ENCODE results near the gene COX5B.

Gene COX5B

DNA sequence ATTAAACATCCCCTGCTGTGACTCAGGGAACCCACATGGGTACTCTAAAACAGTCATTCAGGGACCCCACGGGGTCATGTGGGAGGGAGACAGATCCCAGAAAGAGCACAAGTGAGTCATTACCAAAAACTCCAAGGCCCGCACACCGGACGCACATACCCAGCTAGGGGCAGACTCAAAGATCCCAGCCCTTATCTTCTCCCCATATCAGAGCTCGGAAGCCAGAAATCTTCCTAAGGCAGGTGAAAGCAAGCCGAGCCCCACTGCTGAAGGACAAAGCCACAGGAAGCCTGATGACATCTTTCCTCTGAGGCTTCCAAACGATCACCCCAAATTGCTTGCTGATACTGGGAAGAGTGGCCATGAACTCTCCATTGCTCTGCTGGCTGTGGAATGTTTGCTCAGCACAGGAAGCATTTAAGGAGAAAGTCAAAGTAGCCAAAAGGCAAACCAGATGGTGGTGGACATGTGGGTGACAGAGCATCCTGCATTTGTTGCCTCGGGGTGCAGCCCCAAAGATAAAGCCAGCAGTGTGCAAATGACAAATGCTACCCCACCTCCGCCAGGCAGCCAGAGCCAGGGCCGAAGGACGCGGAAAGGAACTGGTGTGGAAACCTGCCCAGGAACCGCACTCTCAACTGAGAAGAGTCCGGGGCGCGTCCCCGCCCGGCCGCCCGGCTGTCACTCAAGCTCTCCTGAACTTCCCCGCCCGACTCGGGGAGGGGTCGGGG, 17.2 kb downstream of the COX5B start:
- POLR2A ChIA-PET (ENCODE audit: low non-redundant PET) = interaction anchor here (1.8 kb wide), 1 partner anchor 17 kb away, joined by 8 read pairs; the partner anchor contains the start of gene COX5B
- peak overlapping the region; percentile 95 for H3K27ac ChIP-seq
- CTCF ChIA-PET = interaction anchor here (1.1 kb wide), 1 partner anchor 72 kb away, joined by 3 read pairs; no protein-coding TSS in a partner anchor
- DNase-seq (ENCODE audit: low spot score) = peak; percentile 82
- TF ChIP-seq, protein P1, sequence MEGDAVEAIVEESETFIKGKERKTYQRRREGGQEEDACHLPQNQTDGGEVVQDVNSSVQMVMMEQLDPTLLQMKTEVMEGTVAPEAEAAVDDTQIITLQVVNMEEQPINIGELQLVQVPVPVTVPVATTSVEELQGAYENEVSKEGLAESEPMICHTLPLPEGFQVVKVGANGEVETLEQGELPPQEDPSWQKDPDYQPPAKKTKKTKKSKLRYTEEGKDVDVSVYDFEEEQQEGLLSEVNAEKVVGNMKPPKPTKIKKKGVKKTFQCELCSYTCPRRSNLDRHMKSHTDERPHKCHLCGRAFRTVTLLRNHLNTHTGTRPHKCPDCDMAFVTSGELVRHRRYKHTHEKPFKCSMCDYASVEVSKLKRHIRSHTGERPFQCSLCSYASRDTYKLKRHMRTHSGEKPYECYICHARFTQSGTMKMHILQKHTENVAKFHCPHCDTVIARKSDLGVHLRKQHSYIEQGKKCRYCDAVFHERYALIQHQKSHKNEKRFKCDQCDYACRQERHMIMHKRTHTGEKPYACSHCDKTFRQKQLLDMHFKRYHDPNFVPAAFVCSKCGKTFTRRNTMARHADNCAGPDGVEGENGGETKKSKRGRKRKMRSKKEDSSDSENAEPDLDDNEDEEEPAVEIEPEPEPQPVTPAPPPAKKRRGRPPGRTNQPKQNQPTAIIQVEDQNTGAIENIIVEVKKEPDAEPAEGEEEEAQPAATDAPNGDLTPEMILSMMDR (conservative IDR thresholded peaks at IDR 0.05; ENCODE audit: low read depth) = no peak

DNA sequence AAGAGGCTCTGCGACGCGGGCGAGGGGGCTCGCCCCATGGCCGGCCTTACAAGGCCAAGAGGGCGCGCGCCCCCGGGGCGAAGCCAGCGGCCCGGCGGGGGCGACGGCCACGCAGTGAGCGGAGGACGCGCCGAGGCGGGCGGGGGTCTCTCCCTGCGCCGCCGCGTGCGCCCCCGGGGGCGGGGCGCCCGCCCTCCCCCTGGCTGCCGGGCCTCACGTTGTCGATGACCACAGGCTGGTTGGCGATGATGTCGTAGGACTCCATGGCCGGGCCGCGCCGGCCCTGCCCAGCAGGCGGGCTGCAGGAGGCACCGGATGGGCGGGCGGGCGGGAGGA, 17.7 kb downstream of the COX5B start:
- POLR2A ChIA-PET (ENCODE audit: low non-redundant PET) = interaction anchor here (1.3 to 1.8 kb wide), 2 partner anchors 18 kb away, joined by 8 to 10 read pairs; partner anchors contain the start of gene COX5B
- H3K27ac ChIP-seq = peak overlapping the region; percentile 95
- CTCF ChIA-PET = interaction anchor here (0.6 to 1.5 kb wide), 4 partner anchors 28 to 1158 kb away, joined by 3 to 10 read pairs (median 5); no protein-coding TSS in a partner anchor
- DNase-seq (ENCODE audit: low spot score) = no peak
- TF ChIP-seq, protein P1 (conservative IDR thresholded peaks at IDR 0.05; ENCODE audit: low read depth) = no peak

DNA sequence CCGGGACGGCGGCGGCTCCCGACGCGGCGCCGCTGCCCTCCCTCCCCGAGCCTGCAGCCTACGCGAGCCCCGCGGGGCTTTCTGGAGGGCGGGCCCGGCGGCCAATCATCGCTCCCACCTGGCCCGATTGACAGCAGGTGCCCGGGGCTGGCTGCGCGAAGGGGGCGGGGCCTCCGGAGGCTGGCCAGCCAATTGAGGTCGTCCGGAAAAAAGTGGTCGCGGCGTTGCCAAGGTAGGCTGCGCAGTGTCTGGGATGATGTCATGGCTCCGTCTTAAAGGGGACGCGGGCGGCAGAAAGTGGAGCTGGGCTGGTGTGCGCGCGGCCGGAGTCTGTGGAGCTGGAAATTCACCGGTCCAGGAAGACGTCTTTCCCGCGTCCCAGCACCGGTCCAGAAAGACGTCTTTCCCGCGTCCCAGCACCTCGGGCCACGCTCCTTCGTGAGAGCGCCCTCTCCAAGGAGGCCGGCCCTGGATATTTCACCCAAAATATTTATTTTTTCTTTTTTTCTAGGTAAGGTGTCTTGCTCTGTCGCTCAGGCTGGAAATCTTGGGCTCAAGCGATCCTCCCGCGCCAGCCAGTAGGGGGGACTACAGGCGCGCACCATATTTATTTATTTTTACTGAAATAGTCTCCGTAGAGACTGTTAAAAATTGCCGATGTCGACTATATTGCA, 18.2 kb downstream of the COX5B start, which contains the start of gene ACTR1B:
Gene ACTR1B (minus strand): TSS at position 83 of the 674 bp plus-strand sequence. CDS start 154 bp downstream, outside the sequence.
- peak; percentile 97 for DNase-seq (ENCODE audit: low spot score)
- peak within 1 kb of the TSS; percentile 95 for H3K27ac ChIP-seq
- POLR2A ChIA-PET (ENCODE audit: low non-redundant PET) = interaction anchor here (1.3 kb wide), 1 partner anchor 19 kb away, joined by 10 read pairs; the partner anchor contains the start of gene COX5B
- CTCF ChIA-PET = interaction anchor here (0.6 to 1.5 kb wide), 4 partner anchors 27 to 1158 kb away, joined by 3 to 10 read pairs (median 5); no protein-coding TSS in a partner anchor
- TF ChIP-seq, protein P1 (conservative IDR thresholded peaks at IDR 0.05; ENCODE audit: low read depth) = peak; percentile 72

DNA sequence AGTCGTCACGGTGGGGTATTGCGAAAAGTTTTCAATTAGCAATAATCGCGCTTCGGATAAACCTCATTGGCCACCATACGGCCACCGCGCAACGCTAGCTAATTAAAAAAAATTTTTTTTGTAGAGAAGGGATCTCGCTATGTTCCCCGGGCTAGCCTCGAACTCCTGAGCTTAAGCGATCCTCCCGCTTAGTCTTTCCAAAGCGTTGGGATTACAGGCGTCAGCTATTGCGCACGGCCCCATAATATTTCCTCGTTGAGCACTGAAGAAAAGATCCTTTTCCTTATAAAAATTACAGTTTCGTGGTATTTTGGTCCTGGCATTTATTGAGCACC, 18.7 kb downstream of the COX5B start:
- ChIA-PET CTCF (interaction anchor here (0.6 to 1.5 kb wide), 4 partner anchors 18 to 793 kb away, joined by 3 to 11 read pairs (median 8); no protein-coding TSS in a partner anchor), POLR2A (ENCODE audit: low non-redundant PET) (interaction anchor here (0.5 to 1.3 kb wide), 2 partner anchors 11 to 19 kb away, joined by 4 to 10 read pairs; partner anchors contain the start of gene COX5B)
- no peak for DNase-seq (ENCODE audit: low spot score)
- peak overlapping the region; percentile 95 for H3K27ac ChIP-seq
- TF ChIP-seq, protein P1 (conservative IDR thresholded peaks at IDR 0.05; ENCODE audit: low read depth) = peak; percentile 34; the same call in 1 of the 2 replicates

DNA sequence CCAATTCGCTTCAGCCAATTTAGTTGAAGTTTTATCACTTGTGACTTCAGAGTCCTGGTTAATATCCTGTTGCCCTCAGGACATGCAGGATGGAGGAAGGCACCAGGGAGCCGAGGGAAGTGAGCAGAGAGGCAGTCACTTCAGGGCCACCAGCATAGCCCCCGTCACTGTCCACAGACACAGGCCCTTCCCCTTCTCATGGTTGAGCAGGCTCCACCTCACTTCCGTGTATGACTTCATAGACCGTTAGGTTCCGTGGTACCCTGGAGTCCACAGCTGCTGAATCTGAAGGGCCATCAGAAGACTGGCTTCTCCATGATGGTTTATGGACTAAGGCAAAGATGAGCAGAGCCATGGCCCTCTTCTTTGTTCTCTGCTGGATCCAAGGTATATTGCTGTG, 23.6 kb downstream of the COX5B start, which contains the start of gene C2orf92:
Gene C2orf92 (plus strand): TSS at position 266 of the 400 bp plus-strand sequence. CDS start 76 bp downstream, at position 342.
- TF ChIP-seq, protein P1 (conservative IDR thresholded peaks at IDR 0.05; ENCODE audit: low read depth) = no peak
- DNase-seq (ENCODE audit: low spot score) = no peak
- no peak within 1 kb of the TSS for H3K27ac ChIP-seq
- POLR2A ChIA-PET (ENCODE audit: low non-redundant PET) = interaction anchor here (0.6 kb wide), 1 partner anchor 22 kb away, joined by 3 read pairs; no protein-coding TSS in a partner anchor
- CTCF ChIA-PET = interaction anchor here (0.8 kb wide), 1 partner anchor 31 kb away, joined by 3 read pairs; no protein-coding TSS in a partner anchor

DNA sequence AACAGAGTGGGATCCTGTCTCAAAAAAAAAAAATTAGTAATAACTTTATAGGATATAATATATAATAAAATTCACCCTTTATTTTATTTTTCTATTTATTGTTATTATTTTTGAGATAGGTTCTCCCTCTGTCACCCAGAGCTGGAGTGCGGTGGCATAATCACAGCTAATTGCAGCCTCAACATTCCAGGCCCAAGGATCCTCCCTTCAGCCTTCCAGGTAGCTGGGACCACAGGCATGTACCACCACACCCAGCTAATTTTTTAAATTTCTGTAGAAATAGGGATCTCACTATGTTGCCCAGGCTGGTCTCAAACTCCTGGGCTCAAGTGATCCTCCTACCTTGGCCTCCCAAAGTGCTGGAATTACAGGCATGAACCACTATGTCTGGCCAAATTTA, 24.6 kb downstream of the COX5B start:
- H3K27ac ChIP-seq = no peak overlapping the region
- no peak for DNase-seq (ENCODE audit: low spot score)
- TF ChIP-seq, protein P1 (conservative IDR thresholded peaks at IDR 0.05; ENCODE audit: low read depth) = no peak
- CTCF ChIA-PET = interaction anchor here (0.8 kb wide), 1 partner anchor 30 kb away, joined by 3 read pairs; no protein-coding TSS in a partner anchor
- POLR2A ChIA-PET (ENCODE audit: low non-redundant PET) = no interaction called here
